Fibroblast of mammary gland (primary cell): ENCODE measurements around the gene PYGO2.
"Not testable (repeated sequence)": the region's sequence is repeated elsewhere in the genome, so short reads cannot be mapped to it uniquely, and the experiment has no call there.

Source experiments
- DNase-seq: peaks from one replicate; pipeline ENCODE4 v3.0.0-alpha.2; 2010; ENCODE audit warnings: low read depth
- H3K4me3 ChIP-seq: 2 replicates; pipeline ENCODE4 v1.5.1; 2011; ENCODE audit warnings: low read depth, mild to moderate bottlenecking, low read length, moderate library complexity; ENCODE audit not compliant: control insufficient read depth
- CTCF ChIP-seq: conservative IDR thresholded peaks from 2 replicates; pipeline ENCODE4 v1.5.1; 2011; ENCODE audit warnings: low read depth, low read length, inconsistent platforms; ENCODE audit not compliant: control insufficient read depth, insufficient read depth

Gene PYGO2

GRCh38 chr1:154988058-154988954 is 26.7 kb upstream of the PYGO2 start:
- TF ChIP-seq CTCF, result no peak
- no peak for DNase-seq
- H3K4me3 ChIP-seq, result no peak overlapping the region

- H3K4me3 ChIP-seq, result no peak overlapping the region
These were observed 25.7 kb upstream of the PYGO2 start for GRCh38 chr1:154987326-154987725.

GRCh38 chr1:154986736-154987135 is 25.2 kb upstream of the PYGO2 start:
- not testable (repeated sequence) for H3K4me3 ChIP-seq, DNase-seq

More at GRCh38 chr1:154987326-154987725, 25.7 kb upstream of the PYGO2 start:
- TF ChIP-seq CTCF, result no peak
- DNase-seq, result peak; percentile 73

- no peak for TF ChIP-seq CTCF
- no peak for DNase-seq
- peak overlapping the region; percentile 99 for H3K4me3 ChIP-seq
These were observed 22.3 kb upstream of the PYGO2 start for GRCh38 chr1:154983776-154984466.

- DNase-seq, result peak; percentile 100
- TF ChIP-seq CTCF, result no peak
- H3K4me3 ChIP-seq, result peak within 1 kb of the TSS; percentile 99
These were observed 21.5 kb upstream of the PYGO2 start, which contains the start of gene FLAD1 for GRCh38 chr1:154982897-154983648. Gene FLAD1, plus strand, starts transcription at chr1:154983344. Its CDS starts 351 bp downstream, at chr1:154983695.

- TF ChIP-seq CTCF, result no peak
- DNase-seq, result no peak
- peak overlapping the region; percentile 99 for H3K4me3 ChIP-seq
These were observed 20.8 kb upstream of the PYGO2 start for GRCh38 chr1:154982341-154982740.
